ENCODE results near the gene SMTNL2.

The SMTNL2 gene

DNA sequence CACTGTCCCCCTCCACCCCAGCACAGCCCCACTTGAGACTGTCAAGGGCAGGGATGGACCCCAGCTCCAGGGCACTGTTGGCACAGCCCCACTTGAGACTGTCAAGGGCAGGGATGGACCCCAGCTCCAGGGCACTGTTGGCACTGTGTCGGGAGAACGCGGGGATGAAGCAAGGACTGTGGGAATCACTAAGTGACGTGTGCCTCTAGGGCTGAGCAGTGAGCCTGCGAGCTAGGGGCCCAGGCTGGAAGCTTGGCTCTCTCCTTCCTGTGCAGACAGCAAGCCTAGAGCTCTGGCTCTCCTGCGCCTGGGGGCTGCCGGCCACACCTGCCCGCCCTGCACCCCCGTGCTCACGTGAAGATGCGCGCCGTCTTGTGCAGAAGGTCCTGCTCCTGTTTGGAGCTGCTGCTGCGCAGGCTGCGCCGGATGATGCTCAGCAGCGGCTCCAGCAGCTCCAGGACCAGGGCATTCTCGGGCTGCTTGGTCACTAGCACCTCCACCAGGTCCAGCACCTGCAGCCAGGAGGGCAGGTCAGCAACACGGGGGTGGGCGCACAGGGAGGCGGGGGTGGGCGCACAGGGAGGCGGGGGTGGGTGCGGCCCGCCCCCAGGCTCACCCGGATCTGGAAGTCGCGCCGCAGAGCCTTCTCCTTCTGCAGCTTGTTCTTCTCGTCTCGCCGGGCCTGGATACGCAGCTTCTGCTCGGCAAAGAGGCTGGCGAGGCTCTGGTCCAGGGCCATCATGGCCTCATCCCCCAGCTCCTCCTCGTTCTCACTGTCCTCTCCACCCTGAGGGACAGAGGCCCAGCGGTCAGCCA lies 40.0 kb upstream of the SMTNL2 start:
- no peak for DNase-seq (ENCODE audit: low read depth, low spot score)
- no peak overlapping the region for H3K4me3 ChIP-seq (ENCODE audit: low read length)

GRCh38 chr17:4544951-4545216 lies 39.4 kb upstream of the SMTNL2 start:
- DNase-seq (ENCODE audit: low read depth, low spot score): no peak
- no peak overlapping the region for H3K4me3 ChIP-seq (ENCODE audit: low read length)

DNA sequence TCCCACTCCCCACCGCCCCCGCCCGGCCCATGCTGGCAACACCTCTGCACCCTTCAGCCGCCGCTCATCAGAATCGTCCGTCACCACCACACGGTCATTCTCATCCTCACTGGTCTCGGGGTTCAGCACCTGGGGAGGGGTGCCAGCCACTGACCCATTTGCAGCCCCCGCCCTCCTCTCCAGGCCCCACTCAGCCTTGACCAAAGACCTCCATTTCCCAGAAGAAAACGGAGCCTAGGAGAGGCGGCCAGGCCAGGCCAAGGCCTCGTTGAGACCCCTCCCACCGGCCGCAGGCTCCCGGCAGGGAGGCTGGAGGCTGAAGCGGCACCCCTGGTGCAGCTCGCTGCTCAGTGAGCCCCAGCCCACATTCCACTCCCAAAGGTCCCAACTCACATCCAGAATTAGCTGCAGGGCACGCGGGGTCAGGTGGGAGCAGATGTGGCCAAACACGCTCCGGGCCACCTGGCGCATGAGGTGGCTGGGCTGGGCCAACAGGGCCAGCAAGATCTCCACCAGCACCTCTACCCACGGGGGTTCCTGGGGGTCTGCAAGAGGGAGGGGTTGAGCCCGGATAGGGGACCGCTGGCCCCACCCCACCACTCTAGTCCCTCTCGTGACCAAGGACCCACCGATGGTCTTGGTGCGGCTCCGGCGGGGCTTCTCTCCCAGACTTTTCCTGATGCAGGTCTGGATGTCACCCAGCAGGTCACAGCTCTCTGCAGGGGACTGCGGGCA lies 38.9 kb upstream of the SMTNL2 start:
- no peak for DNase-seq (ENCODE audit: low read depth, low spot score)
- no peak overlapping the region for H3K4me3 ChIP-seq (ENCODE audit: low read length)

DNA sequence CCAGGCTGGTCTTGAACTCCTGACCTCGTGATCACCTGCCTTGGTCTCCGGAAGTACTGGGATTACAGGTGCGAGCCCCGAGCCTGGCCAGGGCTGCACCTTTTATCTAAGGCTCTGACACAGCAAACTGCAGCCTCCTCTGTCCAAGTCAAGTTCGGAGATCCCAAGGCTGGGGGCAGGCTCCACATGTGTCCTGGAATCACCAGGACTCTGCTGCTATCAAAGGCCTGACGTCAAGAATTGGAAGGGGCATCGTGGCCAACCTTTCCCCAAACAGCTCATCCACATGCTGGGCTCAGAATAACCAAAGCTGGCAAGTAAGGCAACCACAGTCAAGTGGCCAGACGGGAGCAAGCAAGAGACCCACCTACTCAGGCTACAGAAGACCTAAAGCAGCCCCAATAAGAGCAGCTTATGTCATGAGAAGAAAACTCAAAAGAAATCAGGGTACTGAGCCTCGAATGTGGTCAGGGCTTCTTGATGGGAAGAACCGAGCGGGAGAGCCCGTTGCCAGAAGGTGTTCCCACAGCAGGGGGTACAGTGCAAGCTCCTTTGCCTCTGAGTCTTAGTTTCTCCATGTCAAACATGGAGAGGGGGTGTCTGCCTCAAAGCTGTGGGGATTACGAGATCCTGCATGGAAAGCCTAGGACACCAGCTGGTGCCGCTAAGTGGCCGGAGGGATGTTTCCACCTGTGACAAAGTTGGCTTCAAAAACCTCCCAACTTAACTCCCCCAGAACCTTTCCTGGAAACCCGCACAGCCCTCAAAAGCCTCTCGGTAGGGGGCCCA lies 37.0 kb upstream of the SMTNL2 start:
- no peak overlapping the region for H3K4me3 ChIP-seq (ENCODE audit: low read length)
- no peak for DNase-seq (ENCODE audit: low read depth, low spot score)

GRCh38 chr17:4548061-4548461 lies 36.3 kb upstream of the SMTNL2 start:
- no peak overlapping the region for H3K4me3 ChIP-seq (ENCODE audit: low read length)
- no peak for DNase-seq (ENCODE audit: low read depth, low spot score)

- H3K4me3 ChIP-seq (ENCODE audit: low read length): no peak overlapping the region
- DNase-seq (ENCODE audit: low read depth, low spot score): no peak
These were observed 35.4 kb upstream of the SMTNL2 start for GRCh38 chr17:4548721-4549531.

DNA sequence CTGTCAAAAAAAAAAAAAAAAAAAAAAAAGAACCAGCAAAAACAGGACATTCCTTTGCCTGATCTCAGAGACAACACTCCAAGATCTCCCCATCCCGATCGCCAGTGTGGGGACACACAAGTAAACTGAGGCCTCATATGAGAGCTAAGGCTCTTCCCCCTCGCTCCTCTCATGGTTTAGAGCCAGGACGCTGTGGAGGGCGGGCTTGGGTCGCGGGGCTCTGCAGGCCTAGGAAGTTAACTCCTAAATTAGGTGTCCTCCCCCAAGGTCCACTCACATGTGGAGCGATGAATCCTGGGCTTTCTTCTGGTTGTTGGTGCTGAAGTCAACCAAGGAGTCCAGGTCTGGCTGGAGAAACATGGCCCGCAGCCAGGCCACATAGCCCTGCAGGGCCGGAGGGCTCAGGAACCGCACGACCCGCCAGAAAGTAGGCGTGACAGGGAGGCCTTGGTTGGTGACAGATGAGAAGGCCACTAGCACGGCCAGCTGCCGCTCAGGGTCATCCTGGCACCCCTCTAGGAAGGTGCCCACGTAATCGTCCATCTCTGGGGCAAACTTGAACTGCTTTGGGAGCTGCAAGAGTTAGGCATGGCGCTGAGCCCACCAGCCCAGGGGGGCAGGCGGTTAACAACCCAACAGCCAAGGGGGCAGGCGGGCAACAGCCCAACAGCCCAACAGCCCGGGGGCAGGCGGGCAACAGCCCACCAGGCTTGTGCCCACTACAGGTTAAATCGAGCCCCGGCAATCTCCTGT lies 34.4 kb upstream of the SMTNL2 start:
- no peak for DNase-seq (ENCODE audit: low read depth, low spot score)
- no peak overlapping the region for H3K4me3 ChIP-seq (ENCODE audit: low read length)

- no peak for DNase-seq (ENCODE audit: low read depth, low spot score)
- no peak overlapping the region for H3K4me3 ChIP-seq (ENCODE audit: low read length)
These were observed 33.7 kb upstream of the SMTNL2 start for GRCh38 chr17:4550534-4551039.

GRCh38 chr17:4551141-4551540 lies 33.2 kb upstream of the SMTNL2 start:
- no peak for DNase-seq (ENCODE audit: low read depth, low spot score)
- no peak overlapping the region for H3K4me3 ChIP-seq (ENCODE audit: low read length)

GRCh38 chr17:4551796-4552525 lies 32.4 kb upstream of the SMTNL2 start:
- no peak overlapping the region for H3K4me3 ChIP-seq (ENCODE audit: low read length)
- no peak for DNase-seq (ENCODE audit: low read depth, low spot score)

DNA sequence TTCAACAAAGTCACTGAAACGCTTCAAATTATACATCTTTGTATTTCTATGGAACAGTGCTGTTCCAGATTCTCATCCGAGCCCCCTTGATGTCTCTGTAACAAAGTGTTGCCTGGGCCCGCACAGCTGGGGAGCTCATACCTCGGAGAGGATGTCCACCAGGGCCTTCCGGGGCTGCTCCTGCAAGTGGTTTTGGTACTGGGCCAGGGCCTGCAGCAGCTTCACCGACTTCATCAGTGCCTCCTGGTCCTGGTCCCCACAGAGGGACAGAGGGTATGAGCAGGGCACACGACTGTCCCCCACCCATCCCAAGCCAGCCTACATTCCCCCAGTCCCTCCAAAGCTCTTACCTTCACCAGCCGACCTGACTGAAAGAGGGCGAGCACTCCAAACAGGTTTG lies 30.7 kb upstream of the SMTNL2 start:
- DNase-seq (ENCODE audit: low read depth, low spot score): no peak
- H3K4me3 ChIP-seq (ENCODE audit: low read length): peak overlapping the region; percentile 98

DNA sequence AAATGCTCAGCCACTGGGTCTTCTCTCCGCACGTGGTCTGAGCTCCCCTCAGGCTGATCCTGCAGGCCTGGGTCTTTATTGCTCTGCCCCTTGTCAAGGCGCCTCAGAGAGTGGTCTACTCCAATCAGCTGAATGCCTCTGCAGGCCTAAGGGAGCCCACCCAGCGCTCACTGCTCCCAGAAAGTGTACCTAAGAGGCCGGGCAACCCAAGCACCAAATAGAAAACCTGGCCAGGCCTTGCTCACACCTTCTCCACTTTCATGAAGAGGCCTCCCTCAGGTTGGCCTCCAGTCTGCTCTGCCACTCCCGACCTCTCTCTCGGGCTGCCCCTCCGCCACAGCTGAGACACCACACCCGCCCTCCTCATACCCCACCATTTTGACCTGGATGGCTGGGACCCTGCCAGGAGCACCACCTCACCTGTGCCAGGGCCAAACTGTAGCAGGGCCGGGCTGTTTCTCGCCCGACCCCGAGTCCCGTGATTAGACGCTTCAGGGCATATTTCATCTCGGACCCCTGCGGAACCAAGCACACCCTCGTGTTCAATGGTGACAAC lies 29.8 kb upstream of the SMTNL2 start:
- no peak for DNase-seq (ENCODE audit: low read depth, low spot score)
- H3K4me3 ChIP-seq (ENCODE audit: low read length): peak overlapping the region; percentile 98

DNA sequence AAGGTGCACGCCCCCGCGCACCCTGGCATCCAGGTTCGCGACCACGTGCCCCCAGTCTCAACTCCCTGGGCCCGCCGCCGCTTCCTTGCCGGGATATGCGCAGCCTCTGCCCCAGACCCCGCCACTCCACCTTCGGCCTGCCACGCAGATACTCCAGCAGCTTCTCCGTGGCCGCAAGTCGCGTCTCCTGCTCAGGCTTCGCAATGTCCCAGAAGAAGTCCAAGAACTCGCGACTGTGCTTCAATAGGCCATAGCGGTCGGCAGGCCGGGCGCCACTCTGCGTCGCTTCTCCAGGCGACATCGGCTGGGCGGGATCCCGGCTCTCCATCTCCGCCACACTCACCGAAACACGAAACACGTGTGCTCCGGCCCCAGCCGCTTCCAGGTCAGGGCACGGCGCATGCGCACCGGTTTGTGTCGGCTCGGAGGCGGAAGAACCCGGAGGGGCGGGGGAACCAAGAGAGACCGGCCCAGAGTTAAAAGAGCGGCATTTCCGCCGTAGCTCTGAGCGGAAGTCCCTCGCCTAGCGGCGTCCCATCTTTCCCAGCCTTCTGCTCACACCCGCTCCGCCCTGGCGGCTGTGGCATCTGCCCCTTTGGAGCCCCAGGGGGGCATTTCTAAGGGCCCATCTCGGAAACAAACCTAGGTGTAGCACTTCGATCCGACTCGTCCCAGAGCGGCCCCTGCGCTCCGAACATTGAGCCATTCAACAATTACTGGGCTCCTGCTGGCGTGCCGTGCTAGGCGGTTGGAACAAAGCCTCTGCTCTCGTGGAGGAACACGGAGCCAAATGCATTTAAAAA lies 29.1 kb upstream of the SMTNL2 start, which contains the start of gene MYBBP1A:
MYBBP1A (minus strand) TSS at position 388 of the 803 bp plus-strand sequence; CDS start at position 328, 60 bp downstream.
- peak within 1 kb of the TSS; percentile 98 for H3K4me3 ChIP-seq (ENCODE audit: low read length)
- DNase-seq (ENCODE audit: low read depth, low spot score): peak; percentile 94

GRCh38 chr17:4555873-4556759 lies 28.2 kb upstream of the SMTNL2 start:
- peak overlapping the region; percentile 98 for H3K4me3 ChIP-seq (ENCODE audit: low read length)
- no peak for DNase-seq (ENCODE audit: low read depth, low spot score)

- H3K4me3 ChIP-seq (ENCODE audit: low read length): no peak overlapping the region
- DNase-seq (ENCODE audit: low read depth, low spot score): no peak
These were observed 27.3 kb upstream of the SMTNL2 start for GRCh38 chr17:4556996-4557395.

All from Jurkat, Clone E6-1 (cell line).